Subcutaneous adipose tissue (tissue), 4 donors: ENCODE data around the gene CPXM2. TPM values are rescaled to one million over a fixed set of nuclear protein-coding genes. Genes with fewer than 3 reads are reported as not detected.

Source experiments
- CTCF ChIP-seq: fragments of 450-650 bp; IDR thresholded peaks from one replicate; pipeline ENCODE4 v1.5.1; 2016; ENCODE audit warnings: low read depth, mild to moderate bottlenecking, control low read depth, antibody characterized with exemption, moderate library complexity
- total RNA-seq, 4 donors: library from RNA; depleted of rRNA; stranded (reverse); fragments of >200 nt; gene quantifications; one replicate each; pipeline ENCODE4 v1.1.0, GENCODE V29; 2016

CPXM2 gene
- total RNA-seq, 4 donors from 2014 or later, result 4.4 to 11.7 (median 6.7) TPM

DNA sequence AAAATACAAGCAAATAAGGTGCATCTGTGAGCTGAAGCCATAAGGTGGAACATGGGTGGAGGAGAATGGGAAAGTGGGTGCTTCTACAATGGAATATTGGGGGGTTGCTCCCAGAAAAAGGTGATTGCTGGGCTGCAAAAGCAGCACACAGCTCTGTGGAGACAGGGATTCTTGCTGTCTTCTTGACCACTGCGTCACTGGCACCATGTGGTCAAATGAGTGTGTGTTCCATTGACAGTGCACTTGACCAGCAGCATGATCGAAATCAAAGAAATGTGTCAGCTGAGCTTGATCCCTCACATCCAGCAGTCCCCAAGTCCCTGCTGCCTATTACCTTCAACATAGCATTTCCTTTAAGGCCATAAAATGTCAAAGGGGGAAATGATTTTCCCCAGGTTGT lies 169.3 kb downstream of the CPXM2 start:
- no peak for TF ChIP-seq CTCF

- TF ChIP-seq CTCF, result no peak
These were observed 170.1 kb downstream of the CPXM2 start for GRCh38 chr10:123721441-123722049.

DNA sequence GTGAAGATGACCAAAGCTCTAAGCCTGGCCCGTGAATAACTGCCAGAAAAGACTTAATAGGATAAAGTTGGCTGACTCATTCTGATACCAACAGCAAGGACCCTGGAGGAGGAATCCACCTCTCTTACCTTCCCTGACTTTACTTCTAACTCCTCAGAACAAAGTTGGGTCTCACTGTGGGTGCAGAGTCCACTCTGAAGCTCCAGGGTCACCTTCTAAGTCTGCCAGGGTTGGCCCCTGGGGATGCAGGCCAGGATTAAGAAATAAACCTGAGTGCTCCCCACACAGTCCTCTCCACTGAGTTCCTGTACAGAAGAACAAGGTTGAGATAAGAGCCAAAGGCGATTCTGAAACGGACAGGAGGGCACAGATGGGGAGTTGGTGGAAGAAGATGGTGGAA lies 171.1 kb downstream of the CPXM2 start:
- no peak for TF ChIP-seq CTCF

DNA sequence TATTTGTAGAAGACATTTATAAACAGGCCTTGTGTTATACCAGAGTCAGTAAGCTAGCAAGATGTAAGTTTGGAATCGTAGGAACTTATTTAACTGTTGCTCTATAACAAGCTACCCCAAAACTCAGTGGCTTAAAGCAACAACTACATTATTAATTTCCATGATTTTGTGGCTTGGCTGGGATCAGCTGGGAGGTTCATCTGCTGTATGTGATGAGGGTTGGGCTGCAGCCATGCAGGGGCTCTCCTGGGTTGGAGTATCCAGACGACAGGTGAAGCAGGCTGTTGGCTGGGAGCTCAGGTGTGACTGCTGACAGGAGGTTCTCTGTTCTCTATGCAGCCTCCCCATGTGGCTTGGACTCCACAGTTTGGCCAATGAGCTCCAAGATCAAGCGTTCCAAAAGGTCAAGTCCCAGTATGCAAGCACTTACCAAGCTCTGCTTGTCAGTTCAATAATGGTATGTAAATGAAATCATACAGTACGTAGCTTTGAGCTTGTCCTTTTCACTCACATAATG lies 173.0 kb downstream of the CPXM2 start:
- TF ChIP-seq CTCF, result no peak

GRCh38 chr10:123717336-123717735 lies 174.3 kb downstream of the CPXM2 start:
- TF ChIP-seq CTCF, result no peak

- TF ChIP-seq CTCF, result no peak
These were observed 176.1 kb downstream of the CPXM2 start for GRCh38 chr10:123715546-123715945.

- no peak for TF ChIP-seq CTCF
These were observed 185.4 kb downstream of the CPXM2 start for GRCh38 chr10:123706236-123706635.
